ENCODE results near the gene PFDN6.
A peak's percentile ranks its signal among the peaks of the same experiment; 100 is the strongest.

- TF ChIP-seq EMX1 (CRISPR knock-in tag; IDR thresholded peaks at IDR 0.05) = no peak
- TF ChIP-seq, protein P1, sequence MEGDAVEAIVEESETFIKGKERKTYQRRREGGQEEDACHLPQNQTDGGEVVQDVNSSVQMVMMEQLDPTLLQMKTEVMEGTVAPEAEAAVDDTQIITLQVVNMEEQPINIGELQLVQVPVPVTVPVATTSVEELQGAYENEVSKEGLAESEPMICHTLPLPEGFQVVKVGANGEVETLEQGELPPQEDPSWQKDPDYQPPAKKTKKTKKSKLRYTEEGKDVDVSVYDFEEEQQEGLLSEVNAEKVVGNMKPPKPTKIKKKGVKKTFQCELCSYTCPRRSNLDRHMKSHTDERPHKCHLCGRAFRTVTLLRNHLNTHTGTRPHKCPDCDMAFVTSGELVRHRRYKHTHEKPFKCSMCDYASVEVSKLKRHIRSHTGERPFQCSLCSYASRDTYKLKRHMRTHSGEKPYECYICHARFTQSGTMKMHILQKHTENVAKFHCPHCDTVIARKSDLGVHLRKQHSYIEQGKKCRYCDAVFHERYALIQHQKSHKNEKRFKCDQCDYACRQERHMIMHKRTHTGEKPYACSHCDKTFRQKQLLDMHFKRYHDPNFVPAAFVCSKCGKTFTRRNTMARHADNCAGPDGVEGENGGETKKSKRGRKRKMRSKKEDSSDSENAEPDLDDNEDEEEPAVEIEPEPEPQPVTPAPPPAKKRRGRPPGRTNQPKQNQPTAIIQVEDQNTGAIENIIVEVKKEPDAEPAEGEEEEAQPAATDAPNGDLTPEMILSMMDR (IDR thresholded peaks at IDR 0.05) = no peak
- TF ChIP-seq NR3C1 (CRISPR knock-in tag; conservative IDR thresholded peaks at IDR 0.05; ENCODE audit: low read depth) = no peak
- TF ChIP-seq MYBL2 (CRISPR knock-in tag; IDR thresholded peaks at IDR 0.05) = no peak
- TF ChIP-seq, protein P2, sequence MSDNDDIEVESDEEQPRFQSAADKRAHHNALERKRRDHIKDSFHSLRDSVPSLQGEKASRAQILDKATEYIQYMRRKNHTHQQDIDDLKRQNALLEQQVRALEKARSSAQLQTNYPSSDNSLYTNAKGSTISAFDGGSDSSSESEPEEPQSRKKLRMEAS (CRISPR knock-in tag; IDR thresholded peaks at IDR 0.05) = no peak; the same call in 1 of the 2 replicates
- TF ChIP-seq, protein P3, sequence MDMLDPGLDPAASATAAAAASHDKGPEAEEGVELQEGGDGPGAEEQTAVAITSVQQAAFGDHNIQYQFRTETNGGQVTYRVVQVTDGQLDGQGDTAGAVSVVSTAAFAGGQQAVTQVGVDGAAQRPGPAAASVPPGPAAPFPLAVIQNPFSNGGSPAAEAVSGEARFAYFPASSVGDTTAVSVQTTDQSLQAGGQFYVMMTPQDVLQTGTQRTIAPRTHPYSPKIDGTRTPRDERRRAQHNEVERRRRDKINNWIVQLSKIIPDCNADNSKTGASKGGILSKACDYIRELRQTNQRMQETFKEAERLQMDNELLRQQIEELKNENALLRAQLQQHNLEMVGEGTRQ (CRISPR knock-in tag; IDR thresholded peaks at IDR 0.05) = peak; percentile 96
- no peak for TF ChIP-seq TCF7 (CRISPR knock-in tag; IDR thresholded peaks at IDR 0.05; ENCODE audit: low read depth)
These were observed 8.1 kb downstream of the PFDN6 start for GRCh38 chr6:33297406-33297955.
